GM12872 (cell line): ENCODE results near the gene CREB5.

Experiments
- CTCF ChIP-seq: IDR thresholded peaks from 3 replicates; pipeline ENCODE4 v1.5.1; 2011; ENCODE audit warnings: low read depth, mild to moderate bottlenecking, low read length, moderate library complexity; ENCODE audit not compliant: insufficient read depth

The CREB5 gene

GRCh38 chr7:28674359-28674782 is 262.1 kb downstream of the CREB5 start:
- no peak for TF ChIP-seq CTCF

GRCh38 chr7:28675429-28675828 is 263.1 kb downstream of the CREB5 start:
- no peak for TF ChIP-seq CTCF

- TF ChIP-seq CTCF: no peak
These were observed 265.4 kb downstream of the CREB5 start for GRCh38 chr7:28677668-28678067.

GRCh38 chr7:28678431-28678965 is 266.2 kb downstream of the CREB5 start:
- no peak for TF ChIP-seq CTCF

GRCh38 chr7:28681693-28682310 is 269.5 kb downstream of the CREB5 start:
- no peak for TF ChIP-seq CTCF

- TF ChIP-seq CTCF: no peak
These were observed 270.5 kb downstream of the CREB5 start for GRCh38 chr7:28682801-28683200.

- no peak for TF ChIP-seq CTCF
These were observed 272.4 kb downstream of the CREB5 start for GRCh38 chr7:28684650-28685241.
